ENCODE results near the gene CSRP2. TPM values are rescaled to one million over a fixed set of nuclear protein-coding genes. Genes with fewer than 3 reads are reported as not detected.

The CSRP2 gene
- total RNA-seq, 1 experiment from 2014 or later = 2.6 TPM

DNA sequence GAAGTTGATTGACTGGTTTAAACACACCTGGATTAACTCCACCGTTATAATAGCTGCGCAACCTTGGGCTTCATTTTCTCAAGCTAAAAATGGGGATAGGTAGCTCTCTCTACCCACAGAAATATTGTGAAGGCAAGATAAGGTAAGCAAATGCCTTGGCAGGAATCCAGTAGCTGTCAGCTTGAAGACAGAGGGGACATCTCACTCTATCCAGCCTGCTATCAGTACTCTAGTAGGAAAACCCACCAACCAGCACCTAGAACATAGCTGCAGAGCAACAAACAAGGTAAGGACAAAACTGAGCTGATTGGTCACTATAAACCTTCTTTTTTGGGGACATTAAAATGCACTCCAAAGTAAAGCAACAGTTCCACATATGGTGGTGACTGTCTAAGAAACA lies 7.7 kb downstream of the CSRP2 start:
- intact Hi-C loops (cut with micrococcal nuclease) = no loop called here
- POLR2A ChIA-PET = no interaction called here

DNA sequence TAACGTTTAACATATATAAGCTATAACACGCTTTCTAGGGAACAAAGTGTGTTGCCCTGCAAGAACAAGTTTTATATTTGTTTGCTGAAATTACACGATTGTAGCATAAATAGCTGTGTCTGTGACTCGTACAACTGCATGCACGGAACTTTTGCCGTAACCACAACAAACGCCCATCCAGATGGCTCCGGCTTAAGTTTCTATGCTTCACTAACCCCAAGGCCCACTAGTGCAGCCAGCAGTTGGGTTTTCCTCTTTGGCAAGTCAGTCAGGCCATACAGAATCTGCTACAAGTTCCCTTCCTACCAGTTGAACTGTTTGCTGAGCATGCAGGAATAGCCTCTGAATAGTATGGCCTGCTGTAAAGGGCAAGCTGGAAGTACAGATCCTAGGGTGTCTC lies 12.1 kb downstream of the CSRP2 start:
- H3K27me3 Mint-ChIP-seq (ENCODE audit: insufficient read depth, unreplicated experiment) = no peaks in the 10 kb centered on the region
- no peak overlapping the region for H3K27ac Mint-ChIP-seq (ENCODE audit: low read depth, unreplicated experiment)
- TF ChIP-seq, protein P1, sequence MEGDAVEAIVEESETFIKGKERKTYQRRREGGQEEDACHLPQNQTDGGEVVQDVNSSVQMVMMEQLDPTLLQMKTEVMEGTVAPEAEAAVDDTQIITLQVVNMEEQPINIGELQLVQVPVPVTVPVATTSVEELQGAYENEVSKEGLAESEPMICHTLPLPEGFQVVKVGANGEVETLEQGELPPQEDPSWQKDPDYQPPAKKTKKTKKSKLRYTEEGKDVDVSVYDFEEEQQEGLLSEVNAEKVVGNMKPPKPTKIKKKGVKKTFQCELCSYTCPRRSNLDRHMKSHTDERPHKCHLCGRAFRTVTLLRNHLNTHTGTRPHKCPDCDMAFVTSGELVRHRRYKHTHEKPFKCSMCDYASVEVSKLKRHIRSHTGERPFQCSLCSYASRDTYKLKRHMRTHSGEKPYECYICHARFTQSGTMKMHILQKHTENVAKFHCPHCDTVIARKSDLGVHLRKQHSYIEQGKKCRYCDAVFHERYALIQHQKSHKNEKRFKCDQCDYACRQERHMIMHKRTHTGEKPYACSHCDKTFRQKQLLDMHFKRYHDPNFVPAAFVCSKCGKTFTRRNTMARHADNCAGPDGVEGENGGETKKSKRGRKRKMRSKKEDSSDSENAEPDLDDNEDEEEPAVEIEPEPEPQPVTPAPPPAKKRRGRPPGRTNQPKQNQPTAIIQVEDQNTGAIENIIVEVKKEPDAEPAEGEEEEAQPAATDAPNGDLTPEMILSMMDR (IDR thresholded peaks at IDR 0.05; ENCODE audit: unreplicated experiment) = no peak
- no peak overlapping the region for H3K4me3 Mint-ChIP-seq (ENCODE audit: unreplicated experiment)
- ChIA-PET POLR2A (interaction anchor here (0.6 kb wide), 1 partner anchor 9 kb away, joined by 3 read pairs; no protein-coding TSS in a partner anchor), CTCF (interaction anchor here (1.2 to 1.3 kb wide), 2 partner anchors 9 to 46 kb away, joined by 3 to 4 read pairs; no protein-coding TSS in a partner anchor)
- H3K4me1 Mint-ChIP-seq (ENCODE audit: insufficient read depth, unreplicated experiment) = no peaks in the 10 kb centered on the region
- BruUV-seq (replicated peaks) = no TSS peak
- DNase-seq (ENCODE audit: unreplicated experiment) = no peak
- no peaks in the 10 kb centered on the region for H3K36me3 Mint-ChIP-seq (ENCODE audit: insufficient read depth, unreplicated experiment)
- intact Hi-C loops (cut with micrococcal nuclease) = no loop called here
- H3K9me3 Mint-ChIP-seq (ENCODE audit: unreplicated experiment) = no peaks in the 10 kb centered on the region

More for the DNA sequence above, 7.7 kb downstream of the CSRP2 start:
- CTCF ChIA-PET = interaction anchor here (0.6 to 1.2 kb wide), 4 partner anchors 81 to 334 kb away, joined by 3 to 4 read pairs (median 3); no protein-coding TSS in a partner anchor
- Mint-ChIP-seq H3K36me3 (ENCODE audit: insufficient read depth, unreplicated experiment) (no peaks in the 10 kb centered on the region), H3K4me3 (ENCODE audit: unreplicated experiment) (no peak overlapping the region), H3K27me3 (ENCODE audit: insufficient read depth, unreplicated experiment) (no peaks in the 10 kb centered on the region), H3K4me1 (ENCODE audit: insufficient read depth, unreplicated experiment) (no peaks in the 10 kb centered on the region), H3K27ac (ENCODE audit: low read depth, unreplicated experiment) (no peak overlapping the region), H3K9me3 (ENCODE audit: unreplicated experiment) (no peaks in the 10 kb centered on the region)
- no peak for DNase-seq (ENCODE audit: unreplicated experiment)
- no TSS peak for BruUV-seq (replicated peaks)
- TF ChIP-seq, protein P1 (IDR thresholded peaks at IDR 0.05; ENCODE audit: unreplicated experiment) = no peak

DNA sequence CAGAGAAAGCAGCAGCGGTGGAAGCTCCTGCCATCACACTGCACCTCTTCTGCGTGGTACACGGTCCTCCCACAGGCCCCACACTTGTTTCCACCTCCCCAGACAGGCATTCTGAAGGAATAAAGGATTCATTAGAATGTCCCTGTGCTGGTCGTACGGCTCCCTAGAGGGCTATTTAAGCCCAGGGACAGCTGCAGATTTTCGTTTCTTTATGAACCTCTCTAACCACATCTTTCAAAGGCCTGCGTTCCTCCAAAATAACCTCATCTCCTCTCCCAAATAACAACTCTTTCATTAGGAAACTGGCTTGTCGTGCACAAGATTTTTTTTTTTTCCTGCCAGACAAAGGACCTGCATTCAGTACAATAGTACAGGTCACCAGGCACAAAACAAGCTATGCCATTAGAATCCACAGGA lies 12.7 kb downstream of the CSRP2 start:
- intact Hi-C loops (cut with micrococcal nuclease) = no loop called here
- BruUV-seq (replicated peaks) = no TSS peak
- CTCF ChIA-PET = interaction anchor here (0.6 to 1.3 kb wide), 6 partner anchors 9 to 140 kb away, joined by 3 to 4 read pairs (median 3); partner anchors contain the start of gene CSRP2
- Mint-ChIP-seq H3K4me1 (ENCODE audit: insufficient read depth, unreplicated experiment) (no peaks in the 10 kb centered on the region), H3K9me3 (ENCODE audit: unreplicated experiment) (no peaks in the 10 kb centered on the region), H3K36me3 (ENCODE audit: insufficient read depth, unreplicated experiment) (peaks cover 4% of the 10 kb centered on the region), H3K27ac (ENCODE audit: low read depth, unreplicated experiment) (no peak overlapping the region), H3K27me3 (ENCODE audit: insufficient read depth, unreplicated experiment) (no peaks in the 10 kb centered on the region), H3K4me3 (ENCODE audit: unreplicated experiment) (no peak overlapping the region)
- POLR2A ChIA-PET = interaction anchor here (0.6 to 1.2 kb wide), 2 partner anchors 17 to 75 kb away, joined by 3 read pairs; no protein-coding TSS in a partner anchor
- TF ChIP-seq, protein P1 (IDR thresholded peaks at IDR 0.05; ENCODE audit: unreplicated experiment) = no peak
- DNase-seq (ENCODE audit: unreplicated experiment) = no peak

DNA sequence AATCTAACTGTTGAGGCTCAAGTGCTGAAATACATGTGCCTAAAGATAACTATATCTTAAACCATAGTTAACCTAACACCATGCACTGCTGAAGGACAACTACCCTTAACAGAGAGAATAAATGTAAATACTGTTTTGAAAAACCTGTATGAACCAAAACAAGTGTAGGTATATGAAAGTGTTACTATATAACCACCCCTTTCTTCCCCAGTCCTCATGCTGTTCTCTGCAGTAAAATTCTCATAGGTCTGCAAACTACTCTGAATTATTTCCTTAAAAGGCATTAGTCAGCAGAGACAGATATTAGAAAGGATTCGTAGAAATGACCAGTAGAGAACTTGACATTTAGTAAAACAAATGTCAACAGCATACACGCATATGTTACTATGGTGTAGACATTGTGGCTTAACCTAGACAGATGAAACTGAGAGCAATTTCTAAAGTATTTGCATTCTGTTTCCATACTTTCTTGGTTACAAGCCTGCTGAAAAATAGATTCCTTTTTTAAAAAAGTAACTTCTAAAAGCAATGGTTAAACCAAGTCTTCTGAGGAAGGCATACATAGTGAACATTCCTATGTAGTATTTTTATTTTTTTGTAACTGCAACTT lies 13.9 kb downstream of the CSRP2 start:
- Mint-ChIP-seq H3K4me3 (ENCODE audit: unreplicated experiment) (no peak overlapping the region), H3K9me3 (ENCODE audit: unreplicated experiment) (no peaks in the 10 kb centered on the region), H3K27me3 (ENCODE audit: insufficient read depth, unreplicated experiment) (no peaks in the 10 kb centered on the region), H3K4me1 (ENCODE audit: insufficient read depth, unreplicated experiment) (no peaks in the 10 kb centered on the region), H3K36me3 (ENCODE audit: insufficient read depth, unreplicated experiment) (peaks cover 7% of the 10 kb centered on the region), H3K27ac (ENCODE audit: low read depth, unreplicated experiment) (no peak overlapping the region)
- TF ChIP-seq, protein P1 (IDR thresholded peaks at IDR 0.05; ENCODE audit: unreplicated experiment) = no peak
- intact Hi-C loops (cut with micrococcal nuclease) = no loop called here
- BruUV-seq (replicated peaks) = no TSS peak
- ChIA-PET CTCF (interaction anchor here (0.5 kb wide), 1 partner anchor 10 kb away, joined by 5 read pairs; no protein-coding TSS in a partner anchor), POLR2A (interaction anchor here (1.2 kb wide), 1 partner anchor 19 kb away, joined by 3 read pairs; no protein-coding TSS in a partner anchor)
- no peak for DNase-seq (ENCODE audit: unreplicated experiment)
